H9 (cell line): ENCODE measurements around the gene MSMO1. TPM values are rescaled to one million over a fixed set of nuclear protein-coding genes. Genes with fewer than 3 reads are reported as not detected.

Experiments used
- DNase-seq: peaks from one replicate; pipeline ENCODE4 v3.0.0-alpha.2; 2017
- H2AFZ ChIP-seq: one replicate; pipeline ENCODE4 v1.6.1; 2013; ENCODE audit warnings: mild to moderate bottlenecking, low read length, control low read depth, moderate library complexity
- H2AK5ac ChIP-seq: 2 replicates; pipeline ENCODE4 v1.6.1; 2013; ENCODE audit warnings: low read length, control low read depth, mixed read lengths; ENCODE audit not compliant: insufficient read length
- H2BK120ac ChIP-seq: one replicate; pipeline ENCODE4 v1.6.1; 2013; ENCODE audit warnings: low read depth, mild to moderate bottlenecking, low read length, control low read depth, inconsistent platforms; ENCODE audit not compliant: poor library complexity, severe bottlenecking
- H2BK12ac ChIP-seq: 2 replicates; pipeline ENCODE4 v1.6.1; 2013; ENCODE audit warnings: low read length, control low read depth, mixed read lengths, low read depth; ENCODE audit not compliant: insufficient read length
- H2BK15ac ChIP-seq: 2 replicates; pipeline ENCODE4 v1.6.1; 2013; ENCODE audit warnings: low read depth, low read length, control low read depth
- H2BK20ac ChIP-seq: one replicate; pipeline ENCODE4 v1.6.1; 2013; ENCODE audit warnings: low read depth, mild to moderate bottlenecking, low read length, control low read depth, inconsistent platforms; ENCODE audit not compliant: poor library complexity, severe bottlenecking
- H2BK5ac ChIP-seq: 2 replicates; pipeline ENCODE4 v1.6.1; 2013; ENCODE audit warnings: low read length, control low read depth, mixed read lengths; ENCODE audit not compliant: insufficient read length
- H3K14ac ChIP-seq: 2 replicates; pipeline ENCODE4 v1.6.1; 2013; ENCODE audit warnings: low read length, control low read depth; ENCODE audit not compliant: insufficient read depth
- H3K18ac ChIP-seq: 2 replicates; pipeline ENCODE4 v1.6.1; 2013; ENCODE audit warnings: low read depth, mild to moderate bottlenecking, mixed read lengths, low read length, control low read depth; ENCODE audit not compliant: insufficient read length
- H3K23ac ChIP-seq: 2 replicates; pipeline ENCODE4 v1.6.1; 2013; ENCODE audit warnings: low read length, control low read depth, mixed read lengths, low read depth; ENCODE audit not compliant: insufficient read length
- H3K23me2 ChIP-seq: 2 replicates; pipeline ENCODE4 v1.6.1; 2013; ENCODE audit warnings: low read depth, mild to moderate bottlenecking, mixed read lengths, low read length, control low read depth; ENCODE audit not compliant: insufficient read length, poor library complexity, severe bottlenecking
- H3K27ac ChIP-seq: 2 replicates; pipeline ENCODE4 v1.5.1; 2013; ENCODE audit warnings: low read length, control low read depth, mixed read lengths, low read depth; ENCODE audit not compliant: insufficient read length
- H3K27me3 ChIP-seq: 2 replicates; pipeline ENCODE4 v1.6.1; 2013; ENCODE audit warnings: low read length, control low read depth, inconsistent platforms; ENCODE audit not compliant: insufficient read depth
- H3K4ac ChIP-seq: 2 replicates; pipeline ENCODE4 v1.6.1; 2013; ENCODE audit warnings: low read depth, mild to moderate bottlenecking, control low read depth, inconsistent platforms, low read length, moderate library complexity
- H3K4me1 ChIP-seq: 2 replicates; pipeline ENCODE4 v1.6.1; 2013; ENCODE audit warnings: low read length, control low read depth, inconsistent platforms; ENCODE audit not compliant: insufficient read depth
- H3K4me2 ChIP-seq: 2 replicates; pipeline ENCODE4 v1.6.1; 2013; ENCODE audit warnings: low read length, control low read depth, mixed read lengths; ENCODE audit not compliant: insufficient read length, insufficient read depth
- H3K56ac ChIP-seq: 2 replicates; pipeline ENCODE4 v1.6.1; 2013; ENCODE audit warnings: low read depth, mild to moderate bottlenecking, mixed read lengths, low read length, control low read depth; ENCODE audit not compliant: insufficient read length
- H3K79me1 ChIP-seq: 2 replicates; pipeline ENCODE4 v1.6.1; 2013; ENCODE audit warnings: low read depth, mild to moderate bottlenecking, moderate library complexity, low read length, control low read depth, inconsistent platforms; ENCODE audit not compliant: insufficient read depth, poor library complexity, severe bottlenecking
- H3K79me2 ChIP-seq: 2 replicates; pipeline ENCODE4 v1.6.1; 2013; ENCODE audit warnings: low read length, control low read depth, inconsistent platforms; ENCODE audit not compliant: insufficient read depth
- H3K9ac ChIP-seq: 2 replicates; pipeline ENCODE4 v1.6.1; 2013; ENCODE audit warnings: low read length, control low read depth, mixed read lengths; ENCODE audit not compliant: insufficient read length; ENCODE audit errors: extremely low read depth
- H3K9me3 ChIP-seq: one replicate; pipeline ENCODE4 v1.6.1; 2013; ENCODE audit warnings: low read depth, low read length, inconsistent platforms; ENCODE audit not compliant: control insufficient read depth
- H3T11ph ChIP-seq: one replicate; pipeline ENCODE4 v1.6.1; 2013; ENCODE audit warnings: mild to moderate bottlenecking, low read length, control low read depth, inconsistent platforms
- H4K20me1 ChIP-seq: one replicate; pipeline ENCODE4 v1.6.1; 2013; ENCODE audit not compliant: control insufficient read depth, insufficient read length, insufficient read depth
- H4K5ac ChIP-seq: 2 replicates; pipeline ENCODE4 v1.6.1; 2013; ENCODE audit warnings: low read depth, mild to moderate bottlenecking, mixed read lengths, low read length, control low read depth; ENCODE audit not compliant: insufficient read length
- H4K8ac ChIP-seq: replicated peaks from 2 replicates; pipeline ENCODE4 v1.6.1; 2013; ENCODE audit warnings: low read length, control low read depth, mixed read lengths, low read depth; ENCODE audit not compliant: insufficient read length
- H4K91ac ChIP-seq: 2 replicates; pipeline ENCODE4 v1.6.1; 2013; ENCODE audit warnings: low read depth, mild to moderate bottlenecking, moderate library complexity, mixed read lengths, low read length, control low read depth; ENCODE audit not compliant: insufficient read length
- H3K27ac Mint-ChIP-seq, 3 experiments: 2 replicates in 2 of 3; 3 replicates in 1 of 3; pipeline ENCODE4 v1.8.0; 2020 to 2021; ENCODE audit warnings: mixed read lengths in 3 of 3, mild to moderate bottlenecking in 1 of 3, moderate library complexity in 1 of 3
- H3K27me3 Mint-ChIP-seq: 2 replicates; pipeline ENCODE4 v1.8.0; 2021; ENCODE audit warnings: low read depth, mild to moderate bottlenecking, moderate library complexity, mixed read lengths
- H3K36me3 Mint-ChIP-seq, 3 experiments: 2 replicates in 2 of 3; 3 replicates in 1 of 3; pipeline ENCODE4 v1.8.0; 2020 to 2021; ENCODE audit warnings: low read depth in 3 of 3, mixed read lengths in 3 of 3; ENCODE audit not compliant: insufficient read depth in 1 of 3
- H3K4me1 Mint-ChIP-seq, 2 experiments: 2 replicates each; pipeline ENCODE4 v1.8.0; 2020; ENCODE audit warnings: mixed read lengths in 2 of 2
- H3K4me3 Mint-ChIP-seq, 2 experiments: 2 replicates in 1 of 2; 3 replicates in 1 of 2; pipeline ENCODE4 v1.8.0; 2020 to 2021; ENCODE audit warnings: mild to moderate bottlenecking in 2 of 2, mixed read lengths in 2 of 2, moderate library complexity in 1 of 2
- H3K9me3 Mint-ChIP-seq, 2 experiments: 2 replicates in 1 of 2; 3 replicates in 1 of 2; pipeline ENCODE4 v1.8.0; 2020; ENCODE audit warnings: mild to moderate bottlenecking in 2 of 2, mixed read lengths in 2 of 2, moderate library complexity in 1 of 2
- total RNA-seq: library from RNA; stranded (reverse); gene quantifications from 2 replicates; pipeline ENCODE4 v1.2.1, GENCODE V29; 2021
- TF ChIP-seq, protein P1 (sequence below): fragments of 200-600 bp; sonication (generic); conservative IDR thresholded peaks from 3 replicates; pipeline ENCODE4 v1.8.0; 2021; ENCODE audit warnings: antibody characterized with exemption, mild to moderate bottlenecking

MSMO1 gene
- total RNA-seq, 1 experiment from 2014 or later = 79.3 TPM

DNA sequence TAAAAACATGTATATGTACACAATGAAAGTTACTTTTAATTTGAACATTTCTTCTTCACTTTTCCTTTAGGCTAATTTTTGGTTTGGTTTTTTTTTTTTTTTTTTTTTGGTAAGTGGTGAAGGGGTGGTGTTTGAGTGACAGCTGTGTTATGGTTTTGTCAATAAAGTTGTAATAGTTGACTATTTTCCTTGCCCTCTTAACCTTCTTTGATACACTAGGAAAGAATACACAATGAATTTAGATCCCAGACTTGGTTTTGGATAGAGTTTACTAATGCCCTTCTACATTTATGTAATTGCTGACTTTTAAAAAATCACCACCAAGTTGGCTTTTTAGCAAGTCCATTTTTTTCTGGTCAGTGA lies 38.1 kb upstream of the MSMO1 start:
- peaks cover 5% of the 10 kb centered on the region in 2 experiments for H3K9me3 Mint-ChIP-seq
- H2BK5ac ChIP-seq = no peak overlapping the region
- DNase-seq = no peak
- H3K27ac Mint-ChIP-seq = no peak overlapping the region
- no peaks in the 10 kb centered on the region for H4K20me1 ChIP-seq
- H2BK12ac ChIP-seq = no peak overlapping the region
- no peak overlapping the region for H2BK120ac ChIP-seq
- no peak overlapping the region for H3T11ph ChIP-seq
- no peak overlapping the region for H3K27ac ChIP-seq
- no peaks in the 10 kb centered on the region for H3K79me1 ChIP-seq
- H3K4me3 Mint-ChIP-seq = no peak overlapping the region
- H3K79me2 ChIP-seq = no peaks in the 10 kb centered on the region
- H3K4me2 ChIP-seq = no peak overlapping the region
- no peaks in the 10 kb centered on the region for H3K23me2 ChIP-seq
- H3K27me3 Mint-ChIP-seq = no peaks in the 10 kb centered on the region
- no peak overlapping the region for H3K56ac ChIP-seq
- no peaks in the 10 kb centered on the region for H3K9me3 ChIP-seq
- H4K91ac ChIP-seq = no peak overlapping the region
- H2BK20ac ChIP-seq = no peak overlapping the region
- no peak overlapping the region for H3K14ac ChIP-seq
- H3K4me1 Mint-ChIP-seq = peaks cover 4% of the 10 kb centered on the region in 2 experiments
- H2BK15ac ChIP-seq = no peak overlapping the region
- no peaks in the 10 kb centered on the region for H3K27me3 ChIP-seq
- H3K18ac ChIP-seq = no peak overlapping the region
- H4K8ac ChIP-seq = no peak overlapping the region
- H3K4me1 ChIP-seq = no peaks in the 10 kb centered on the region
- no peak overlapping the region for H2AFZ ChIP-seq
- H3K23ac ChIP-seq = no peak overlapping the region
- no peak overlapping the region for H3K9ac ChIP-seq
- no peak overlapping the region for H4K5ac ChIP-seq
- H2AK5ac ChIP-seq = no peak overlapping the region
- no peak overlapping the region for H3K4ac ChIP-seq
- TF ChIP-seq, protein P1, sequence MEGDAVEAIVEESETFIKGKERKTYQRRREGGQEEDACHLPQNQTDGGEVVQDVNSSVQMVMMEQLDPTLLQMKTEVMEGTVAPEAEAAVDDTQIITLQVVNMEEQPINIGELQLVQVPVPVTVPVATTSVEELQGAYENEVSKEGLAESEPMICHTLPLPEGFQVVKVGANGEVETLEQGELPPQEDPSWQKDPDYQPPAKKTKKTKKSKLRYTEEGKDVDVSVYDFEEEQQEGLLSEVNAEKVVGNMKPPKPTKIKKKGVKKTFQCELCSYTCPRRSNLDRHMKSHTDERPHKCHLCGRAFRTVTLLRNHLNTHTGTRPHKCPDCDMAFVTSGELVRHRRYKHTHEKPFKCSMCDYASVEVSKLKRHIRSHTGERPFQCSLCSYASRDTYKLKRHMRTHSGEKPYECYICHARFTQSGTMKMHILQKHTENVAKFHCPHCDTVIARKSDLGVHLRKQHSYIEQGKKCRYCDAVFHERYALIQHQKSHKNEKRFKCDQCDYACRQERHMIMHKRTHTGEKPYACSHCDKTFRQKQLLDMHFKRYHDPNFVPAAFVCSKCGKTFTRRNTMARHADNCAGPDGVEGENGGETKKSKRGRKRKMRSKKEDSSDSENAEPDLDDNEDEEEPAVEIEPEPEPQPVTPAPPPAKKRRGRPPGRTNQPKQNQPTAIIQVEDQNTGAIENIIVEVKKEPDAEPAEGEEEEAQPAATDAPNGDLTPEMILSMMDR = no peak
- H3K36me3 Mint-ChIP-seq = peaks cover 6 to 7% (median 6%) of the 10 kb centered on the region in 3 experiments; a peak in 6 of 7 replicates
